DMS153 (cell line): ENCODE data around the gene CDKN2A.

Experiments
- DNase-seq: peaks from one replicate; lab custom pipeline; 2025; lab: John Stamatoyannopoulos, UW

CDKN2A gene

DNA sequence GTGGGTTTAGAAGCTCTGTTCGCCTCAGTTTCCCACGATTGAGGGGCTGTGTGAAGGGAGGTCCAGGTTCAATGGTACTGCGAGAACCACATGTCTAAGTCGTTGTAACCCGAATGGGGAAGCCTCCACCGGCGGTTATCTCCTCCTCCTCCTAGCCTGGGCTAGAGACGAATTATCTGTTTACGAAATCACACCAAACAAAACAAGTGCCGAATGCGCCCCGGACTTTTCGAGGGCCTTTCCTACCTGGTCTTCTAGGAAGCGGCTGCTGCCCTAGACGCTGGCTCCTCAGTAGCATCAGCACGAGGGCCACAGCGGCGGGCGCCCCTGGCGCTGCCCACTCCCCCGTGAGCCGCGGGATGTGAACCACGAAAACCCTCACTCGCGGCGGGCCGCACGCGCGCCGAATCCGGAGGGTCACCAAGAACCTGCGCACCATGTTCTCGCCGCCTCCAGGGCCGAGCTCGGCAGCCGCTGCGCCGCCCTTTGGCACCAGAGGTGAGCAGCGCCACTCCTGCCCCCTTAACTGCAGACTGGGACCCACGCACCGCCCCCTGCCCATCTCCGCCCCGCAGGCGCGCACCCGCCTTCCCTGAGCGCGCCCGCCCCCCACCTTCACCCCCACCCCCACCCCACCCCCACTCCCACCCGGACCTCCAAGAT, at the start of gene CDKN2A:
TSS of gene CDKN2A (minus strand) at position 500 of the 663 bp plus-strand sequence.
- DNase-seq: peak; percentile 73

DNA sequence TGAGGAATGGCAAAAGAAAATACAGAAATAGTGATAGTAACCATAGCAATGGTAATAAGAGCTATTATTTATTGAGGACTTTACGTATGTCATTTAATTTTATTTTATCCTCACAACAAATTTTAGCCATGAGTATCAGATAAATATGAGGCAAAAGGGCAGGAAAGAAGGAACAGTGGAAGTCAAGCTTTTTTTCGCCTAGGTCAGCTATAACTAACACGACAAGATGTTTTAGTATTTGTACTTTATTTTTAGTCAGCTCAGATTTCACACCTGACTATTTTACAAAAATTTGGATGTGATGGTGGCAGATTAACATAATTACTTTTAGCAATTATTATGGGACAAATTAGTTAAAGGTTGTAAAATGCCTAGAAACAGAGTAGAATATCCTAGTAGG, 49.7 kb upstream of the CDKN2A start:
- no peak for DNase-seq

DNA sequence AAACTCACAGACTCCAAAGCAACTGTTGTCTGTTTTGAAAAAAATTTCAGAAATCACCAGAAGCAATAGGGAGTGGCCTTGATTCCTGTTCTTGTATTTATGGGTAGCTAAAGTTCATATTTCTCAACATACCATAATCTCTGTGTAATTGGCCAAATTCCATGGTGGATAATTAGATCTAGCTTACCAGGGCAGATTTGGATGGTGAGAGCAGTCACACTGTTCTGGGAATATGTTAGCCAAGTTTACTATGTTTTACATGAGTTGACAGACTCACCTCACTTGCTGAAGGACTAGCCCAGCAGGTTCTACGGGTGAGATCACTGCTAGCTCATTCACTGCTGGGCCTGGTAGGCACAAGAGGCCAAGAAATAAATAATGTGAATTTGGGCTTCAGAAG, 47.6 kb upstream of the CDKN2A start:
- DNase-seq: no peak

DNA sequence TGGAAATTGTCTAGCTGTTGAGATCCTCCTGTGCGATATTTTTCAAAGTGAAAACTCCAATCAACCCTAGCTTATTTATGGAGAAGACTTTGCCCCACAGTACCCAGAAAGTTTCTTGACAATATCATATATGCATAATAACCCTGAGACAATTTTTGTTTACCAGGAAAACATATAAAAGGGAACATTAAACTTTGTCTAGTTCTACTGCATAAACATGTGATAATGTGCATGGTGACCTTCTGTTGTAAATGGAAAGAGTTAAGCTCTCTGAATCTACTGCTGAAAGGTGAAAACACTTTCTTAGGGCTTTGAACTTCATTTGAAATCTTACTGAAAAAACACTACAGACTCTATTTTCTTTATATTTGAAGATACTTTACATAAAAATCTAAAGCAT, 47.2 kb upstream of the CDKN2A start:
- no peak for DNase-seq

DNA sequence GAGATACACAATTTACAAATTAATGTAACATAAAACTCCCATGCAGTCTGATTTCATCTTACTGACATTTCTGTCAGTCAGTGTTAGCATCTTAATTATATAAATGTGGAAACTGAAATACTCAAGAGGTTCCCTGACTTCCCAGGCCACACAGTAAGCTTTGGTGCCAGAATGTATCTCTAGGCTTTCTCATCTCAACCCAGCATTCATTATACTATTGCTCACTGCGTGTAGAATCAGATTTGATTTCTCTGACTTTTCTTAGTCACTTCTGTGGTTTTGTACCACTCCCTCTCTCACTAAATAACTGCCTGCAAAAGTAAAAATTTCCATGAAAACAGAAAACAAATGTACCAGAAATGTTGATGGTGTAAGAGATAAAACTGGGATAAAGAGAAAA, 46.6 kb upstream of the CDKN2A start:
- DNase-seq: no peak

DNA sequence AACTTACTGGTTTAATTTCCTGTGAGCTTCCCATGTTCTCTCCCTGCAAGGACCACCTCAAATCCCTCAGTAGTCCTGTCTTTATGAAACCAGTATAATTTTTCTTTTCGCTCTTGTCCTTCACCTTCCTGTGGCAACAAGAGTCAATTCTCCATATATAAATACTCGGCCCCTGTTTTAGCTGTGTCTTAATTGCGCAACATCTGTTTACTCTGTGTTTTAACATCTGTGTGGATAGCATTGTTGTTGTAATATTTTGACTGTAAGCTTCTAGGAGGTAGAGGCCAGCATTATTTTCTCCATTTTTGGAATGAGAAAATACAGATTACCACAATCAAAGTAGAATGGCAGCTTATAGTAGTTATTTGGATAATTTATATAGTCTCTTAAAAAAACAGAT, 45.1 kb upstream of the CDKN2A start:
- DNase-seq: no peak

DNA sequence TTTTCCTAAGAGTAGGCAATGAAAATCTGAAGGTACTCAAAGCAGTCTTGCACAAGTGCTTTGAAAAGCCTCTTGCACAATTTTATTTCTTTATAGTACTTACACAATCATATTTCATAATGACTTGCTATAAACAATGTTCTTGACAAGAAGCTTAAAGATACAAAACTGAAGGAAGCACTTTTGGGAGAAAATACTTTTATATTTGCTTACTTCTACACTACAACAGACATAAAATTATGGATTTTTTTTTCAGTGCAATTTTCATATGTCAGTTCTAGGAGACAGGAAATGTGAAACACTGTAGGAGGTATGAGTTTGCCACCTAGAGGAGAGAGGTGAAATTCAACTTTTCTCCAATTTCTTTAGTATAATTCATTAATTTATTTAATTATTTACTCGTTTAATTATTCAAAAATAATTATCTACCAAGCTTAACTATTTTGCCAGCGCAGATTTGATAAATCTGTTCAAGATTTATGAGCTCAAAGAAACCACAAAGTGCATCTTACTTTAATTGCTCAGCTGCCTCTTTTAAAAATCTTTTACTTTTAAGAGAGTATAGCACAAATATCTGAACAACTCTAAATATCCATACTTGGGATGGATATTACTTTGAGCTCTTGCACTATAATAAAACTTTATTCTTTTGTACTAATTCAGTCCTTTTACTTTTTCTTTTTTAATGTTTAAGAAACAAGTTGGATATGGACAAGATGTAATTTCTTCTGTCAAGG, 43.9 kb upstream of the CDKN2A start:
- DNase-seq: no peak

DNA sequence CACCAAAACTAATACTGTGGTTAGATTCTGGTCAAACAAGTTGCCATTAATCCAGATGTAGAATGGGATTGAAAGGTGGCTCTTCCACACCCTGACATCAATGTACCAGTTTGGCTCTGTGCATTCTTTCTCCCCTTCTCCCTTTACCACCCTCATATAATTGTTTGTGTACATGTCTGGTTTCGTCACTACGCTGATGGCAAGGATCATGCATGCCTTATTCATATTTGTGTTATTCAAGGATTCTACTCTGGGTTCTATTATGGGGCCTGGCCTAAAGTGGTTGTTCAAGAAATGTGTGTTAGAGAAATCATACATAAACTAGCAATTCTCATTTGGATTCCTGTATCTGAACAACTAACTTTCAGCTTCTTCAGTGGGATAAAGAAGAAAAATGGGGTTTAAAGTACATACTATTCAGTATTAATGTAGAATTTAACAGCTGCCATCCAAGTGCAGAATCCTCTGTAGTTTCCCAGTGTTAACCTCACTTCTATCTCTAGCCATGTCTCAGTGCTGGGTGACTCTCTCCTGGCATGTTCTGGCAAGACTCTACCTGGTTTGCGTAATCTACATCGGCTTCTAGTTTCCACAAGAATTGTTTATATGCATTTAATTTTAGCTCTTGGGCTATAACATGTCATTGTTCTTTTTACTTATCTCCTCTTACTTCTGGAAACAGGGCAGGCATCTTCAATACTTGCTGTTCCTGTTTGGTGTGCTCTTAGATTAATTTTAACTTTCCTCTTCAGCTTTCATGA, 42.9 kb upstream of the CDKN2A start:
- no peak for DNase-seq

DNA sequence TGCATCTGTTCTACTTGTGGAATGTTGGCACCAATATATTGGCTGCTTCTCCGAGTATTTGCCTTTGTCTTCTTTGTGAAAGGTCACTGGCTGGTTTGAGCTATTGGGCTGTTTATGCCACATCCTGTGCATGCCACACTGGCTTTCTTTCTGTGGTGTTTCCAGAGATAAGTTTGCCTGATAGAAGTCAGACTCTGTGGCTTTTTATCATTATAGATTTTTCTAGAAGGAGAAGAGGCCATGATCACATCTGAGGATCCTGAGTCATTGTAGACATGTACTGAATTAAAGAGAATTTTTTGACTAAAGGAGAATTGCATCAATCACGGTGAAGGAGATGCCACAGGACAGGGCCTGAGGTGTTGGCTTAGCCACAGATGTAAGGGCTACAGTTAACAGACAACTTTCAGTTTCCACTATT, 41.4 kb upstream of the CDKN2A start:
- DNase-seq: no peak

DNA sequence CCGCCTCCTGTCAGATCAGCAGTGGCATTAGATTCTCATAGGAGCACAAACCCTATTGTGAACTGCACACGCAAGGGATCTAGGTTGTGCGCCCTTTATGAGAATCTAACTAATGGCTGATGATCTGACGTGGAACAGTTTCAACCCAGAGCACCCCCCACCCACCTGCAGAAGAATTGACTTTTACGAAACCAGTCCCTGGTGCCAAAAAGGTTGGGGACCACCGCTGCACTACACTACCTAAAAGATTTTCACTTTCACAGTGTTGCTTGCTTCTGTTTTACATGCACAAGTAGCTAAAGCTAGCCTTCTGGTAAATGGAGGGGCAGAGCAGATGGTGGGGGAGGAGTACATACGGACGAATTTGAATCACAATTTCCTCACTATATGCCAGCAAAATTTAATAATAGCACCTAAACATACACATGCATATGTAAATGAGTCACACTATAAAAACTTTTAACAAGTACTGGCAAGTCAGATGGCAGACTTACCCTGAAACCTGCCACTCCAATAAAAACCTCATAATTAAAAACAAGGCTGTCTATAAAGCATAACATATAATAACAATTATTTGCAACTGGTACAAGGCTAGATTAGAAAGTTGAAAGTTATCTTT, 38.9 kb upstream of the CDKN2A start:
- no peak for DNase-seq

DNA sequence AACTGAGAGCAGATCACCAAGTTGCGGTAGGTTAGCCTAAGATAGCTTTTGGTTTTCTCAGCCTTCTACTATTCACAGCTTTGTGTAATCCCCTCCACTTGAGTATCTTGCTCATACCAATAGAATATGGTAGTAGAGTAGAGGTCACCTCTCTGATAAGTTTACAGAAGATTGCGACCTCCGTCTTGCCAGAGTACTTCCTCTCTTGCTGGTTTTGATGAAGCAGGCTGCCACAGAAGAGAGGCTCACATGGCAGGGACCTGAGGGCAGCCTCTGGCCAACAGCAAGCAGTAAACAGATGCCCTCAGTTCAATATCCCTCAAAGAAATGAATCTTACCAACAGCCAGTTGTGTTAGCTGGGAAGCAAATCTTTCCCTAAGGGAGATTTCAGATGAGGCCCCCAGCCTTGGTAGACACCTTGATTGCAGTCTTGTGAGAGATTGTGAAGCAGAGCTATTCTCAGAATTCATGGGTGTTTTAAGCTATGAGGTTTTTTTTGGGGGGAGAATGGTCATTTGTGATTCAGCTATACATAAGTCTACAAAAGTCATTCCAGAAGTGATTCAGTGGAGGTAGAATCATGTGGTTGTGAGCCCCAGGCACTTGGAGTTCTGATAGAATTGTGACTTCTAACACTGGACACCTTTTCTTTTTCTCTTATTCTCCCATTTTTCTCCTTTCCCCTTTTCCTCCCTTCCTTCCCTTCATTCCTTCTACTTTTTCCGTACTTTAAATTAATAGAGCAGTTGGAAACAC, 37.6 kb upstream of the CDKN2A start:
- no peak for DNase-seq

DNA sequence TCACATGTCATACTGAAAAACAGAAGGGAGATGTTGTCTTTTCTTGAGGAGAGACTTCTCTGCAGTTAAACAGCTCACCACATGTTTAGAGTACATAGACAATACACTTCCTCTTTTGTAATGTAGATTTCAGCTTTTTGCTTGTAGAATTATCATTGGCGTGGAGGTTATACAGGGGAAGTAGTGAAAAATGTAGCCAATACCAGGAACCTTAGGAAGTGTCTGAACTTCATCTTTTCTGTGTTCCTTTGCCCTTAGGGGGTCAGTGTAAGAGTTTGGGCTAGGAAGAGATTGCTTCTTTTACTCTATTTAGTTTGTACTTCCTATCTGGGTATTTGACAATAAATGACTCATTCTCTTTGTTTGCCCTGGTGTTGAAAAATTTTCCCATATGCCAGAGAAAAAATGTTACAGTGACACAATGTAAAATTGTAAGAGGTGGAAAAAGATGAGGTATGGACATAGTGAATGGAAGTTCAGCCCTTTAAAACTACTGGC, 36.0 kb upstream of the CDKN2A start:
- no peak for DNase-seq

DNA sequence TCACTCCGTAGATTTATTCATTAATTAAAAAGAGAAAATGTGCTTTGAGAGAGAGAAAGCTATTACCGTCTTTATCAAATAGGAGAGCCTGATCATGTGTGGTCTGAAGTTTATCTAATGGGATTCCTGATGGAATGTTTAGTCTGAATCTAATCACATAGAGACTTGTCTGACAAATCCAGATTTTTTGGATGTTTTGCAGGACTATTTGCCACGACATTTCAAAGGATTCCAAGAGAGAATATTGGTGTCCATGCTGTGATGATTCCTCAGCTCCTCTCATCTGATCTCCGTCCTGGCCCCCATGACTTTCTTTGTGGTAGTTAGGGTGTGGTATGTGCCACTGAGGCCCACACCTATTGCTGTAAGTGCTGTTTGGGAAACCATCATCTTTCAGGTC, 35.0 kb upstream of the CDKN2A start:
- no peak for DNase-seq

DNA sequence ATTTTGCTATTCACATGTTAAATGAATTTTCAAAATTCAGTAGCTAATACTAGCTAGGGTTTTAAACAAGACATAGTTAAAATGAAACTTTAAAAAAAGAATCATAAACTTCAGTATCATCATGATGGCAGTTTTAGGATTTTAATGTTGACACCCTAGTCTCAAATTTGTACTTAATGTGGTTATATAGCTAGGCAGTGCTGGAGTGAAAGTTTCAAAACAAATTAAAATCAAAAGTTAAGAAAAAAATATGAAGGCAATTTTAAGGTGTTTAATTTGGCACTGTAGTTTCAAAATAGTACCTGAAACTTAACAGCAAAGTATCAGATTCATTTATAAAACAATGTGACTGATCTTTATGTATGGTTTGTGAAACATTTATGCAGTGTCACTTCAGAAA, 34.2 kb upstream of the CDKN2A start:
- DNase-seq: no peak

DNA sequence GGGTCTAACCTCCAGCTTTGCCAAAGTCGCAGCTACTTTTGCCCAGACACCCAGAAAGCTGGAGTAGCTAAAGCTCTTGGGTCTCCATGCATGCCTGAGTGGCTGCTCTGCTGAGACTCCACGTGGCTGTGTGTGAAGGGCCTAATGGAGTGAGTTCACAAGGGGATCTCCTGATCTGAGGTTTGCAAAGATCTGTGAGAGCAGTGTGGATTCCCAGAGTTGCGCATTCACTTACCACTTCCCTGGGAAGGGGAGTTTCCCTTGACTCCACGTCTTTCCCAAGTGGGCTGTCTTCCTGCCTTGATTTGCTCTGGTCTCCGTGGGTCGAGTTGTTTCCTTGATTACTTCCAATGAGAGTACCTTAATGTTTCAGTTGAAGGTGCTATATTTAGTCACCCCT, 32.5 kb upstream of the CDKN2A start:
- no peak for DNase-seq

DNA sequence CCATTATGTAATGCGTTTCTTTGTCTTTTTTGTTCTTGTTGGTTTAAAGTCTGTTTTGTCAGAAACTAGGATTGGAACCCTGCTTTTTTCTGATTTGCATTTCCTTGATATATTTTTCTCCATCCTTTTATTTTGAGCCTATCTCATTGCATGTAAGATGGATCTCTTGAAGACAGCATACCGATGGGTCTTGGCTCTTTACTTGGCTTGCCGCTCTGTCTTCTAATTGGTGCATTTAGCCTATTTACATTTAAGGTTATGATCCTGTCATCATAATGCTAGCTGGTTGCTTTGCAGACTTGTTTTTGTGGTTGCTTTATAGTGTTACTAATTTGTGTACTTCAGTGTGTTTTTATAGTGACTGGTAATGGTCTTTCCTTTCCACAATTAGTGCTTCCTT, 28.2 kb upstream of the CDKN2A start:
- DNase-seq: no peak

DNA sequence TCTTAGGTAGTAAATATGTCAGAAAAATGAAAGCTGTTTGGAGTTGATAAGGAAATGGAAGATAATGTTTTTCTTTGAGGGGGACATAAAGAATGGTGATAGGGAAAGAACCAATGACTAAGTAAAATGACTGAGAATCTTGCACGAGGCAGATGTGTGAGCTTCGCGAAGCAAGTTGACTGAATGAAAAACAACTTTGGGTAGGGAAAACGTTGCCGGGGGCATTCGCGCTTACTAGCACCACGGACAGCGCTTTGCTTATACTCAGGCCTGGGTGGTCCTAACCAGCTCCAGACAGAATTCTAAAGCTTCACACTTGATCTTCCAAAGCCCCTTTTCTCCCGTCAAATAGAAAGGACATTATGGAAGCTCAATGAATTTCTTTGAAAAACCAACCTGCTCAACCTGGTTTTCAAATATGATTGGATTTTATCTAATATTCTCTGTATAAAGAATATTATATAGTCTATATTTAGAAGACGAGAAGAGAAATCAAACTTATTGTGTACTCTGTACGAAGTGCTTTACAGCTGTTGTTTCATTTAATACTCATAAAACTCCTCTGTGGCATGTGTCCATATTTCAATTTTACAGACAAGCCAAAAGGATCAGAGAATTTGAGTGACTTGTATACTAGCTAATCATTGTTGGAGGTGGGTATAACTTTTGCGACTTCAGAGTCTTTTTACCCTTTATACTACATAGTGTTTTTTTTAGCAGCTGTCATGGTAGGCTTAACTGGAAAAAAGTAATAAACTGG, 16.9 kb upstream of the CDKN2A start:
- DNase-seq: no peak

DNA sequence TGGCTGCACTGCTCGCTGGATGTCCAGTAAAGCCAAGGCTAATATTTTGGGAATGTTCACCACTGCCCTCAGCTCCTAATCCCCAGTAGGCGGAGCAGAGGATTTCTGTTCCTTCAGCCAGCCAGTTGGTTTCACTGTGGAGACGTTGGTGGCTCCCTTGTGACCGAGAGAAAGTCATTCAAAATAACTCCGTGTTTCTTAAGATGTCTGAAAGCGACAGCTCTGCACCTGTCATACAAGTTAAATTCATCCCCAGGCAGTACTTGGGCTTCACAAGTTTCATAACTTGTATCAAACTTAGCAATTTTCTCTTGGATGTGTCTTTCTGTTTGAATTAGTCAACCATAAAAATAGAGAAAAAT, 15.3 kb upstream of the CDKN2A start:
- DNase-seq: no peak

DNA sequence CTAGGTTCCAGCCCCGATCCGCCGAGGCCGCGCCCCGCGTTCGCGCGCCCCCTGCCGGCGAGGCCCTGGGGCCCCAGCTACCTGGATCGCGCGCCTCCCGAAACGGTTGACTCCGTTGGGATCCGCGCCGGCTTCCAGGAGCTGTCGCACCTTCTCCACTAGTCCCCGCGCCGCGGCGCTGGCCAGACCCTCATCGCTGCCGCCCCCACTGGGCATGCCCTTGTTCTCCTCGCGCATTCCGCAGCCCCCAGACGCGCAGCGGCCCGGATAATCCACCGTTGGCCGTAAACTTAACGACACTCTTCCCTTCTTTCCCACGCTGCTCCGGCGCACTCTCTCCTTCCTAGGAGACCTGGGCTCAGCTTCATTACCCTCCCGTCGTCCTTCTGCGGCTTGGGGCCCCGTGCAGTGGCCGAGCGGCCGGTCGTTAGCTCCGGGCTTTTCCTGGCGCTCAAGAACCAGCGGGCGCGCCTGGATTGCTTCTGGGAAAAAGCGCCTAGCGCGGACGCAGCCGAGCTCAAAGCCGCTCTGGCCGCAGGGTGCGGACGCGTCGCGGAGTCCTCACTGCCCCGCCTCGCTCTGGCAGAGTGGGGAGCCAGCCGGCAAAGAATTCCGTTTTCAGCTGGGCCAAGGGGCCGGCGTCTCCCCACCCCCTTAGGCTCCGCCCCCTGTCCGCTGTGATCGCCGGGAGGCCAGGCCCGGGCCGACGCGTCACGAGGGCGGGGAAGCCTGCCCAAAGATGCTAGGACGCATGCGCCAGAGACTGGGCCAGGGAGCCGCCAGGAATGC, 14.7 kb upstream of the CDKN2A start, which contains the start of gene CDKN2B:
TSS of gene CDKN2B (minus strand) at position 589 of the 789 bp plus-strand sequence. CDS start at position 237, 352 bp downstream.
- DNase-seq: peak; percentile 92

DNA sequence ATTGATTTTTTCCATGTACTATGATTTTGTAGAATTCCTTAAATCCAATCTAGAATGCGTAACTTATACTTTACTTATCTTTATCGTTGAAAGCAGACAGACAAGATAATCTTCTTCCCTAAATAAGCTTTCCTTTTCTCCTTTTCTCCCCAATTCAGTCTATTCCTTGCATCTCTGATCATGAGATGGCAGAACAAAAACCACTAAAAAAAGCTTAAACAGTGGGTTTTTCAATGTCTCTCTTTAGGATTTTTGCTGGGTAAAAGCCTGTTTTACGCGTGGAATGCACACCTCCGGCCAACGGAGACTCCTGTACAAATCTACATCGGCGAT, 14.2 kb upstream of the CDKN2A start:
- DNase-seq: no peak
